HG03108 (cell line): ENCODE results near the gene CHRNA5.

Experiments
- ATAC-seq: cut with Tn5 transposase; IDR thresholded peaks from one replicate; pipeline ENCODE4 v1.9.1; 2021; ENCODE audit warnings: moderate library complexity; ENCODE audit not compliant: unreplicated experiment

The CHRNA5 gene

GRCh38 chr15:78619022-78619950 lies 54.0 kb downstream of the CHRNA5 start:
- no peak for ATAC-seq

GRCh38 chr15:78620021-78620526 lies 54.8 kb downstream of the CHRNA5 start:
- no peak for ATAC-seq

GRCh38 chr15:78620527-78621421 lies 55.5 kb downstream of the CHRNA5 start, which contains the start of gene CHRNA3:
Gene CHRNA3 (minus strand): TSS chr15:78620996. CDS start chr15:78620794, 202 bp downstream.
- ATAC-seq, result no peak

GRCh38 chr15:78621810-78622402 lies 56.6 kb downstream of the CHRNA5 start:
- ATAC-seq, result no peak

- no peak for ATAC-seq
Observed at GRCh38 chr15:78623786-78624497, 58.6 kb downstream of the CHRNA5 start.

- no peak for ATAC-seq
Observed at GRCh38 chr15:78624651-78625590, 59.6 kb downstream of the CHRNA5 start.

- ATAC-seq, result no peak
Observed at GRCh38 chr15:78625606-78626280, 60.4 kb downstream of the CHRNA5 start.

- ATAC-seq, result no peak
Observed at GRCh38 chr15:78626381-78626995, 61.2 kb downstream of the CHRNA5 start.

GRCh38 chr15:78627348-78627747 lies 62.0 kb downstream of the CHRNA5 start:
- no peak for ATAC-seq

GRCh38 chr15:78628227-78628626 lies 62.9 kb downstream of the CHRNA5 start:
- ATAC-seq, result no peak

- no peak for ATAC-seq
Observed at GRCh38 chr15:78629031-78629715, 63.9 kb downstream of the CHRNA5 start.

GRCh38 chr15:78629716-78630065 lies 64.4 kb downstream of the CHRNA5 start:
- no peak for ATAC-seq

- no peak for ATAC-seq
Observed at GRCh38 chr15:78630886-78631633, 65.7 kb downstream of the CHRNA5 start.

GRCh38 chr15:78633348-78633747 lies 68.0 kb downstream of the CHRNA5 start:
- no peak for ATAC-seq

- ATAC-seq, result no peak
Observed at GRCh38 chr15:78634210-78635145, 69.2 kb downstream of the CHRNA5 start.

GRCh38 chr15:78635346-78635745 lies 70.0 kb downstream of the CHRNA5 start:
- ATAC-seq, result no peak
